Measurements from ENCODE around the gene URM1. TPM values are rescaled to one million over a fixed set of nuclear protein-coding genes. Genes with fewer than 3 reads are reported as not detected.

The URM1 gene
- polyA plus RNA-seq, 5 donors = 56.5 to 66.1 (median 58.7) TPM

- DNase-seq = no peak
Observed at GRCh38 chr9:128343855-128344254, 27.3 kb upstream of the URM1 start.

- no peak for DNase-seq
Observed at GRCh38 chr9:128344931-128345605, 26.1 kb upstream of the URM1 start.

- no peak for DNase-seq
Observed at GRCh38 chr9:128349125-128349524, 22.0 kb upstream of the URM1 start.

- DNase-seq = no peak
Observed at GRCh38 chr9:128349772-128350171, 21.4 kb upstream of the URM1 start.

- no peak for DNase-seq
Observed at GRCh38 chr9:128355451-128355850, 15.7 kb upstream of the URM1 start.

GRCh38 chr9:128358090-128358489 is 13.1 kb upstream of the URM1 start:
- DNase-seq = no peak

- DNase-seq = no peak
Observed at GRCh38 chr9:128358861-128359260, 12.3 kb upstream of the URM1 start.

GRCh38 chr9:128360826-128361225 is 10.3 kb upstream of the URM1 start:
- no peak for DNase-seq

GRCh38 chr9:128361296-128361985 is 9.7 kb upstream of the URM1 start:
- DNase-seq = no peak

- peak; percentile 75 to 84 for DNase-seq
Observed at GRCh38 chr9:128361986-128362646, 9.1 kb upstream of the URM1 start.

GRCh38 chr9:128362774-128363173 is 8.4 kb upstream of the URM1 start:
- DNase-seq = no peak

- no peak for DNase-seq
Observed at GRCh38 chr9:128365525-128365924, 5.6 kb upstream of the URM1 start.

- no peak for DNase-seq
Observed at GRCh38 chr9:128369024-128369706, 2.0 kb upstream of the URM1 start.

GRCh38 chr9:128370367-128370751 is 815 bp upstream of the URM1 start:
- no peak for DNase-seq

- DNase-seq = no peak
Observed at GRCh38 chr9:128371630-128372117, 500 bp downstream of the URM1 start.

- DNase-seq = no peak
Observed at GRCh38 chr9:128372188-128372641, 1.0 kb downstream of the URM1 start.

GRCh38 chr9:128372784-128373183 is 1.6 kb downstream of the URM1 start:
- no peak for DNase-seq

- DNase-seq = no peak
Observed at GRCh38 chr9:128374221-128374675, 3.1 kb downstream of the URM1 start.

- no peak for DNase-seq
Observed at GRCh38 chr9:128375865-128376264, 4.7 kb downstream of the URM1 start.

- no peak for DNase-seq
Observed at GRCh38 chr9:128382261-128382660, 11.1 kb downstream of the URM1 start.

- DNase-seq = no peak
Observed at GRCh38 chr9:128383007-128383753, 12.0 kb downstream of the URM1 start.
